Measurements from ENCODE around the gene LCLAT1.

LCLAT1 gene

GRCh38 chr2:30437809-30438548, 9.1 kb upstream of the LCLAT1 start:
- H3K4me3 Mint-ChIP-seq = no peak overlapping the region
- peaks cover 29% of the 10 kb centered on the region for H3K4me1 Mint-ChIP-seq (ENCODE audit: low read depth)
- no peak overlapping the region for H3K27ac Mint-ChIP-seq
- H3K27me3 Mint-ChIP-seq = no peaks in the 10 kb centered on the region
- no peaks in the 10 kb centered on the region for H3K36me3 Mint-ChIP-seq
- H3K9me3 Mint-ChIP-seq (ENCODE audit: low read depth) = no peaks in the 10 kb centered on the region

- Mint-ChIP-seq H3K4me1 (ENCODE audit: low read depth) (peaks cover 30% of the 10 kb centered on the region), H3K27me3 (no peaks in the 10 kb centered on the region), H3K9me3 (ENCODE audit: low read depth) (no peaks in the 10 kb centered on the region), H3K36me3 (no peaks in the 10 kb centered on the region), H3K4me3 (no peak overlapping the region), H3K27ac (no peak overlapping the region)
Observed at GRCh38 chr2:30439296-30439695, 7.8 kb upstream of the LCLAT1 start.

GRCh38 chr2:30439879-30440278, 7.2 kb upstream of the LCLAT1 start:
- H3K36me3 Mint-ChIP-seq = no peaks in the 10 kb centered on the region
- H3K4me3 Mint-ChIP-seq = no peak overlapping the region
- H3K27me3 Mint-ChIP-seq = no peaks in the 10 kb centered on the region
- no peaks in the 10 kb centered on the region for H3K9me3 Mint-ChIP-seq (ENCODE audit: low read depth)
- H3K27ac Mint-ChIP-seq = peak overlapping the region; percentile 0
- H3K4me1 Mint-ChIP-seq (ENCODE audit: low read depth) = peaks cover 30% of the 10 kb centered on the region

- H3K4me3 Mint-ChIP-seq = no peak overlapping the region
- H3K27me3 Mint-ChIP-seq = no peaks in the 10 kb centered on the region
- H3K4me1 Mint-ChIP-seq (ENCODE audit: low read depth) = peaks cover 33% of the 10 kb centered on the region
- no peaks in the 10 kb centered on the region for H3K9me3 Mint-ChIP-seq (ENCODE audit: low read depth)
- no peaks in the 10 kb centered on the region for H3K36me3 Mint-ChIP-seq
- no peak overlapping the region for H3K27ac Mint-ChIP-seq
Observed at GRCh38 chr2:30441023-30441422, 6.0 kb upstream of the LCLAT1 start.

DNA sequence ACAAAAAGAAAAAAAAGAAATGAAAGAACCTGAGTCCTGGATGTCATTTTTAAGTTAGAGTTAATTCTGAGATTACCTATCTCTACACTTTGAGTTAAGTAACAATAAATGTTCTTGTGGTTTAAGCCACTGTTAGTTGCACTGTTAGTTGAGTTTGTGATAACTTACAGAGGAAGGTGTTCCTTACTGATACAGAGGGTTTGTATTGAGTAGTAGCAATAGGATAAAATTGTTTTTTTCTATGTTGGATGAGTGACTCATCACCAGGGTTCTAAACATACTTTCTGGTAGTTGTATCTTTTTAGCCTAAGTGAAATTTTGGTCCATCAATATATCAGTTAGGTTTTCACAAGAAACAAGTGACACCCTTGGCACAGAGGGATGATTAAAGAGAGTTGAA, 4.0 kb upstream of the LCLAT1 start:
- Mint-ChIP-seq H3K36me3 (no peaks in the 10 kb centered on the region), H3K9me3 (ENCODE audit: low read depth) (no peaks in the 10 kb centered on the region), H3K27ac (no peak overlapping the region), H3K4me1 (ENCODE audit: low read depth) (peaks cover 40% of the 10 kb centered on the region), H3K27me3 (no peaks in the 10 kb centered on the region), H3K4me3 (no peak overlapping the region)

DNA sequence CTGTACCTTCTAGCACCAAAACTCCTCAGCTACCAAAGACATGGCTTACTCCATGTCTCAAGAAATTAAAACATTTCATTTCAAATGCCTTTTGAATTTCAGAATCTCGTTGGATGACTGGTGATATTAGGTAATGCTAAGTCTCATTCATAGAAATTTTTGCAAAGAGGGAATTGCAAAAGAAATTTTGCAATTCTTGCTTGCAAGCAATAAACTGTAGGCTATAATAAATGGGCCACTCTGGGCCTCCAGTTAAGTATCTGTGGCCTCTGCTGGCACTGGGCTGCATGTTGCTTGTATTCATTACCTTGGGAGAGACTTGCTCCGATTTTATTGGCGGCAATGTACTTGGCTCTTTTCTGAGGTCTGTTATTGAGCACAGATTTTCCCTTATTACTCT, 2.8 kb upstream of the LCLAT1 start:
- no peak overlapping the region for H3K4me3 Mint-ChIP-seq
- H3K9me3 Mint-ChIP-seq (ENCODE audit: low read depth) = no peaks in the 10 kb centered on the region
- H3K27me3 Mint-ChIP-seq = no peaks in the 10 kb centered on the region
- no peak overlapping the region for H3K27ac Mint-ChIP-seq
- H3K36me3 Mint-ChIP-seq = no peaks in the 10 kb centered on the region
- H3K4me1 Mint-ChIP-seq (ENCODE audit: low read depth) = peaks cover 47% of the 10 kb centered on the region

- no peaks in the 10 kb centered on the region for H3K36me3 Mint-ChIP-seq
- H3K27ac Mint-ChIP-seq = no peak overlapping the region
- H3K9me3 Mint-ChIP-seq (ENCODE audit: low read depth) = no peaks in the 10 kb centered on the region
- H3K4me1 Mint-ChIP-seq (ENCODE audit: low read depth) = peaks cover 46% of the 10 kb centered on the region
- H3K4me3 Mint-ChIP-seq = peak overlapping the region; percentile 7
- H3K27me3 Mint-ChIP-seq = no peaks in the 10 kb centered on the region
Observed at GRCh38 chr2:30445266-30445821, 1.7 kb upstream of the LCLAT1 start.

- Mint-ChIP-seq H3K36me3 (peaks cover 8% of the 10 kb centered on the region), H3K4me3 (peak overlapping the region; percentile 95), H3K27me3 (no peaks in the 10 kb centered on the region), H3K27ac (peak overlapping the region; percentile 99), H3K4me1 (ENCODE audit: low read depth) (peaks cover 52% of the 10 kb centered on the region), H3K9me3 (ENCODE audit: low read depth) (no peaks in the 10 kb centered on the region)
Observed at GRCh38 chr2:30446602-30447148, 371 bp upstream of the LCLAT1 start.

DNA sequence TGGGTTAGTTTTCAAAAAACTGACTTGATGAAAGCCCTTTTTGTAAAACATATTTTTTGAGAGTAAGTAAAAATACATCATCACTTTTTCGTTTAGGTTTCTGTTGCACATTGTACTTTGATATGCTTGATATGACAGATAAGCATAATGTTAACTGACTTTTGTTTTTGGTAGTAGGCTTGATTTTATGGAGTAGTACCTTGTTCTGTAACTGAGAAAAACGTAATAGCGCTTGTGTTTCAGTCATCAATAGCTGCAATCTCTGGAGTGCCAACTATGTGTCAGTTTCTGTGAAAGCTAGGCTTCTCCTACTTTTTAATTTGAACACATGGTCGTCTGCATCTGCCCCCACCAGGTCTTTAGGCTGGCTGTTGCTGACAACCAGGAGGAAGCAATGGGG, 1.3 kb downstream of the LCLAT1 start:
- peak overlapping the region; percentile 95 for H3K4me3 Mint-ChIP-seq
- H3K4me1 Mint-ChIP-seq (ENCODE audit: low read depth) = peaks cover 63% of the 10 kb centered on the region
- H3K36me3 Mint-ChIP-seq = peaks cover 8% of the 10 kb centered on the region
- H3K27me3 Mint-ChIP-seq = no peaks in the 10 kb centered on the region
- H3K9me3 Mint-ChIP-seq (ENCODE audit: low read depth) = no peaks in the 10 kb centered on the region
- H3K27ac Mint-ChIP-seq = peak overlapping the region; percentile 99

DNA sequence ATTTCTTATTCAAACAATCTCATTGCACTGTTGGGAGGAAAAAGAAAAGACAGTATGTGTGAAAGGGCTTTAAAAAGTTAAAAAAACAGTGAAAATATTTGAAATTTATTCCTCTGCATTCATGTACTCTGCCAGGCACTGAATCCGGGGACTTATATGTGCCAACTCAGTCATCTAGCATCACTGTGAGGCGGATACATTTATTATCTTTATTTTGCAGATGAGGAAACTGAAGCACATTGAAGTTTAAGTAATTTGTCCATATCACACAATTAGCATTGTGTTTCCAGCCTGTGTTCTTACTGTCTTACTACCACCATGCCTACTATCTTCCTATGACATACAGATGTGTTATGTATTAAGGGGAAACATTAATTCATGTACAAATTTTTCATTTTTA, 1.8 kb downstream of the LCLAT1 start:
- Mint-ChIP-seq H3K27ac (peak overlapping the region; percentile 99), H3K27me3 (no peaks in the 10 kb centered on the region), H3K4me1 (ENCODE audit: low read depth) (peaks cover 69% of the 10 kb centered on the region), H3K9me3 (ENCODE audit: low read depth) (no peaks in the 10 kb centered on the region), H3K4me3 (peak overlapping the region; percentile 95), H3K36me3 (peaks cover 8% of the 10 kb centered on the region)

- Mint-ChIP-seq H3K4me3 (no peak overlapping the region), H3K27ac (peak overlapping the region; percentile 3), H3K36me3 (peaks cover 8% of the 10 kb centered on the region), H3K4me1 (ENCODE audit: low read depth) (peaks cover 76% of the 10 kb centered on the region), H3K9me3 (ENCODE audit: low read depth) (no peaks in the 10 kb centered on the region), H3K27me3 (no peaks in the 10 kb centered on the region)
Observed at GRCh38 chr2:30450025-30450424, 3.0 kb downstream of the LCLAT1 start.

DNA sequence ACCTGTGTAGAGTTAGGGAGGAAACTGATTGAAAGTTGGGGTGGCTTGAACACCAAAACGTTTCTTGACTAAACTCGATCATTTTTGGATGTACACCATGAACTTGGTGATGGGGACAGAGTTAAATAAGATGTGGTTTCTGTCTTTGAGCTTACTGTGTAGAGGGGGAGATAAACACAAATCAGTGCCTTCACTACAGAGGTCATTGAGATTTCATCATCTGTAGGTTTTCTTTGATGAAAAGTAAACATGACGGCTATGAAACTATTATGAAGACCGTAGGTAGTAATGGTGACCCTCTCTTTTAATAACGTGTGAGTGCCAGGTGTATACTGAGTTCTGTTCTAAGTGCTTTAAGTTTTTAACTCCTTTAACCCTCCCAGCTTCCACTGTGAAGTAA, 6.5 kb downstream of the LCLAT1 start:
- Mint-ChIP-seq H3K4me1 (ENCODE audit: low read depth) (peaks cover 85% of the 10 kb centered on the region), H3K27ac (no peak overlapping the region), H3K27me3 (no peaks in the 10 kb centered on the region), H3K36me3 (peaks cover 8% of the 10 kb centered on the region), H3K4me3 (no peak overlapping the region), H3K9me3 (ENCODE audit: low read depth) (peaks cover 4% of the 10 kb centered on the region)

GRCh38 chr2:30454571-30454970, 7.5 kb downstream of the LCLAT1 start:
- Mint-ChIP-seq H3K9me3 (ENCODE audit: low read depth) (peaks cover 4% of the 10 kb centered on the region), H3K27ac (no peak overlapping the region), H3K4me1 (ENCODE audit: low read depth) (peaks cover 82% of the 10 kb centered on the region)

DNA sequence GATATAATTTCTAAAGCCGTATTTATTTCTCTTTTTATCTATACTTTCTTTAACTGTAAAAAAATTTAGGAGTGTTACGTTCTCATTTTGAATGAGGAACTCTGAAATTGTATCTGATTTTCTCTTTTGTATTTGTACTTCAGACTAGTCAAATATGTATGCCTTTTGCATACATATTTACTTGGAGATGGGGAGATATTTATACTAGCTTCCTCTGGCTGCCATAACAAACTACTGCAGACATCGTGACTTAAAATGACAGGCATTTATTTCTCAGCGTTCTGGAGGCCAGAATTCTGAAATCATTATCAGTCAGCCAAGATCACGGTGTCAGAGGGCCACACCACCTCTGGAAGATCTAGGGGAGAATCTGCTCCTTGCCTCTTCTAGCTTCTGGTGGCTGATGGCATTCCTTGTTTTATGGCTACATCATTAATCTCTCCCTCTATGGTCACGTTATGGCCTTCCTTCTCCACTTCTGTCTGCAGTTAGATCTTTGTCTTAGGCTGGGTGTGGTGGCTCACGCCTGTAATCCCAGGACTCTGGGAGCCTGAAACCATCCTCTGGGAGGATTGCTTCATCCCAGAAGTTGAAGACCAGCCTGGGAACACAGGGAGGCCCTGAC, 8.2 kb downstream of the LCLAT1 start:
- peak overlapping the region; percentile 2 for H3K27ac Mint-ChIP-seq
- no peak overlapping the region for H3K4me3 Mint-ChIP-seq
- H3K4me1 Mint-ChIP-seq (ENCODE audit: low read depth) = peaks cover 83% of the 10 kb centered on the region
- no peaks in the 10 kb centered on the region for H3K27me3 Mint-ChIP-seq
- peaks cover 11% of the 10 kb centered on the region for H3K36me3 Mint-ChIP-seq
- H3K9me3 Mint-ChIP-seq (ENCODE audit: low read depth) = peaks cover 4% of the 10 kb centered on the region

More at GRCh38 chr2:30454571-30454970, 7.5 kb downstream of the LCLAT1 start:
- Mint-ChIP-seq H3K36me3 (peaks cover 8% of the 10 kb centered on the region), H3K27me3 (no peaks in the 10 kb centered on the region), H3K4me3 (no peak overlapping the region)

DNA sequence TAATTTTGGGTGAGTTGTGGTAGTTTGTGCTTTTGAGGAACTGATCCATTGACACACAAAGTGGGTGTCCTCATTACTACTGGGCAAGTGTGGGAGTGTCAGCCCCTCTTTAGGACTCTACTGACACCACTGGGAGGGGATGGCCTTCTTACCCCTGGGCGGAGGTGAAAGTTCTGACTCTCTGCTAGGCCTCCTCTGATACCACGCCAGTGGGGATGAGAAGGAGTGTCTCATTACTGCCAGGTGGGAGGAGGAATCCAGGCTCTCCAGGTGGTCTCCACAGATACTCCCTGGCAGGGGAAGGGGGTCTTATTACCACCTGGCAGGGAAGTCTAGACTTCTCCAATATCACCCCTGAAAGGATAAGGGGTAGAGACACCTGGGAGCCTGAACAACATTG, 9.1 kb downstream of the LCLAT1 start:
- Mint-ChIP-seq H3K27me3 (no peaks in the 10 kb centered on the region), H3K4me3 (no peak overlapping the region), H3K27ac (peak overlapping the region; percentile 43), H3K36me3 (peaks cover 9% of the 10 kb centered on the region), H3K9me3 (ENCODE audit: low read depth) (peaks cover 4% of the 10 kb centered on the region), H3K4me1 (ENCODE audit: low read depth) (peaks cover 83% of the 10 kb centered on the region)

Measured in activated naive CD8-positive, alpha-beta T cell (primary cell).